HepG2 (cell line): ENCODE data around the gene SUSD3. TPM values are rescaled to one million over a fixed set of nuclear protein-coding genes. Genes with fewer than 3 reads are reported as not detected.

Experiments
- ASH2L ChIP-seq: fragments of 300-600, 200-600 bp; sonication (generic); IDR thresholded peaks from 2 replicates; pipeline ENCODE4 v1.7.0; 2017; ENCODE audit warnings: low read depth, mild to moderate bottlenecking, moderate library complexity, mixed read lengths, low read length; ENCODE audit not compliant: insufficient read length
- DDIT3 ChIP-seq: sonication (generic); formaldehyde crosslinking; IDR thresholded peaks from 2 replicates; pipeline ENCODE4 v1.4.0; 2020; ENCODE audit warnings: mild to moderate bottlenecking, missing genetic modification reagents
- ELF1 ChIP-seq: sonication (generic); formaldehyde crosslinking; IDR thresholded peaks from 2 replicates; pipeline ENCODE4 v1.4.0; 2020; ENCODE audit warnings: missing genetic modification reagents
- HNRNPLL ChIP-seq: fragments of 200-400 bp; formaldehyde crosslinking; IDR thresholded peaks from 2 replicates; pipeline ENCODE4 v1.6.1; 2017; ENCODE audit warnings: mild to moderate bottlenecking, low read depth, low read length; ENCODE audit not compliant: poor library complexity, severe bottlenecking
- KDM3A ChIP-seq: IDR thresholded peaks from 2 replicates; pipeline ENCODE4 v1.6.1; 2018; ENCODE audit warnings: low read depth, missing compliant biosample characterization
- PCBP1 ChIP-seq: fragments of 200-400 bp; formaldehyde crosslinking; IDR thresholded peaks from 2 replicates; pipeline ENCODE4 v1.6.1; 2017; ENCODE audit warnings: mild to moderate bottlenecking, low read depth, low read length, borderline replicate concordance
- PHF21A ChIP-seq: sonication (generic); formaldehyde crosslinking; IDR thresholded peaks from 2 replicates; pipeline ENCODE4 v1.5.0; 2020; ENCODE audit warnings: mild to moderate bottlenecking, missing genetic modification reagents
- POLR2A ChIP-seq, 2 experiments: IDR thresholded peaks; 2 replicates each; pipeline ENCODE4 v1.6.1; 2011; ENCODE audit warnings: low read depth in 2 of 2, low read length in 2 of 2, mild to moderate bottlenecking in 1 of 2, moderate library complexity in 1 of 2; ENCODE audit not compliant: insufficient read depth in 1 of 2
- ZBED4 ChIP-seq: sonication (generic); formaldehyde crosslinking; IDR thresholded peaks from 2 replicates; pipeline ENCODE4 v1.4.0; 2020; ENCODE audit warnings: missing genetic modification reagents, borderline replicate concordance
- ZBTB1 ChIP-seq: sonication (generic); formaldehyde crosslinking; IDR thresholded peaks from 2 replicates; pipeline ENCODE4 v1.4.0; 2020; ENCODE audit warnings: missing genetic modification reagents, borderline replicate concordance
- ZBTB10 ChIP-seq: sonication (generic); formaldehyde crosslinking; IDR thresholded peaks from 2 replicates; pipeline ENCODE4 v1.4.0; 2020; ENCODE audit warnings: missing genetic modification reagents, borderline replicate concordance
- ZFYVE20 ChIP-seq: sonication (generic); formaldehyde crosslinking; IDR thresholded peaks from 2 replicates; pipeline ENCODE4 v1.8.0; 2023; ENCODE audit warnings: low read depth, mild to moderate bottlenecking, moderate library complexity, missing genetic modification reagents, borderline replicate concordance
- ZNF292 ChIP-seq: sonication (generic); formaldehyde crosslinking; IDR thresholded peaks from 2 replicates; pipeline ENCODE4 v1.8.1; 2022; ENCODE audit warnings: mild to moderate bottlenecking, low read depth, missing genetic modification reagents, borderline replicate concordance
- ZNF512 ChIP-seq: sonication (generic); formaldehyde crosslinking; IDR thresholded peaks from 2 replicates; pipeline ENCODE4 v1.4.0; 2020; ENCODE audit warnings: mild to moderate bottlenecking, missing genetic modification reagents
- ZNF562 ChIP-seq: sonication (generic); formaldehyde crosslinking; IDR thresholded peaks from 2 replicates; pipeline ENCODE4 v1.8.0; 2022; ENCODE audit warnings: missing genetic modification reagents, borderline replicate concordance
- ZNF607 ChIP-seq: sonication (generic); formaldehyde crosslinking; IDR thresholded peaks from 2 replicates; pipeline ENCODE4 v1.5.1; 2020; ENCODE audit warnings: missing genetic modification reagents, mild to moderate bottlenecking, borderline replicate concordance
- ZNF660 ChIP-seq: sonication (generic); formaldehyde crosslinking; IDR thresholded peaks from 2 replicates; pipeline ENCODE4 v1.5.1; 2020; ENCODE audit warnings: mild to moderate bottlenecking, low read depth, missing genetic modification reagents, borderline replicate concordance
- polyA plus RNA-seq, 8 experiments: library from polyadenylated mRNA; depleted of rRNA in 3 of 8; stranded (reverse) in 7 of 8; unstranded in 1 of 8; fragments of >200 nt; fragmentation: Illumina TruSeq in 4 of 8; extraction: Trizol in 4 of 8; gene quantifications; 2 replicates each; pipeline versions ENCODE4 v1.2.1 to v1.2.3, GENCODE V29; 2011 to 2016; ENCODE audit warnings: low read depth in 4 of 8, missing spikeins in 1 of 8, mixed read lengths in 1 of 8; ENCODE audit not compliant: insufficient read depth in 1 of 8
- total RNA-seq, 5 experiments: library from RNA; depleted of rRNA; stranded (reverse); fragments of >200 nt; fragmentation: Illumina TruSeq; extraction: Trizol; gene quantifications; 2 replicates each; pipeline ENCODE4 v1.2.3, GENCODE V29; 2016; ENCODE audit warnings: low read depth in 1 of 5
- TF ChIP-seq, protein P1 (sequence below): sonication (generic); IDR thresholded peaks from 2 replicates; pipeline ENCODE4 v1.6.1; 2016; ENCODE audit warnings: low read depth, borderline replicate concordance

Gene SUSD3
- total and polyA plus RNA-seq, 2 of the 13 experiments (the other 11 are each of a cell fraction or from before 2014, with no cell fraction given): 7.0 to 9.1 TPM

DNA sequence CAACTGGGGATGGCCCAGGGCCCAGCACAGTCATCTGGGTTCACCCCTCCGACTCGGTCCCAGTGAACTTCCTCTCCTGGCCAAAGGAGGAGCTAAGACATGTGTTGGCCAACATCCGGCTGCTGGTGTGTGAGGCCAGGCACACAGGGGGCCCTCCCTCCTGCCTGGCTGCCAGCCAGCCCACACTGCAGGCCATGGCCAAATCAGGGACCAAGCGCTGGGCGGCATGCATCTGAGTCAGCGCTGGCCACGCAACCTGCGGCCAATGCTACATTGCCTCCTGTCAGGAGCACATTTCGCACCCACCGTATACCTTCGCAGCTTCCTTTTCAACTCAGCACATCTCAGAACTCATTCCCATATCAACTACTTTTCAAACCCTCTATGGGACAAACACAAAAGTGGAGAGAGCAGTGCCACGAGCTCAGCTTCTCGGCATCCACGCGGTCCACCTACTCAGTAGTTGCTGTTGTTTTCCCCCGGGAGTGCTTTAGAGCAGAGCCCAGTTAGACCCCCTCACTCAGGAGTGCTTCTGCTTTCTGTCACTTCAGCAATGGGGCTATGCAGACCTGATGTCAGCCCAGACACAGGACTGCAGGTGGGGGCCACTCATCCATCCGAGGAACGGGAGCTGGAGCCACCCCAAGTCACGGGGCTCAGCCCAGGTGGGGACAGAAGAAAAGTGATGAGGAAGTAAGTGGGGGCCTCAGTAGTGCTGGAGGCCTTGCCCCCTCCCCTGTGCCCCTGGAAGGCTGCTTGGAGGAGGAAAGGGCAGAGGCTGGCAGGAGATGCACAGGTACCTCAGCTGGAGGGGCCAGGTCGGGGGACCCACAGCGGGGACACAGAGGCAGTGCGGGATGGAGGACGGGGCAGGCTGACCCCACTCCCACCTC, 61.7 kb downstream of the SUSD3 start (continued):
- TF ChIP-seq ZBTB10: 0 out of 2 replicates have a peak, but pooled peaks have one; percentile 13
- no peak for TF ChIP-seq ZBTB1 (CRISPR knock-in tag)
- TF ChIP-seq HNRNPLL: peak; percentile 99
- no peak for TF ChIP-seq ZNF607 (CRISPR knock-in tag)
- TF ChIP-seq ZNF562 (CRISPR knock-in tag): no peak
- TF ChIP-seq POLR2A (IDR thresholded peaks at IDR 0.05; ENCODE audit: insufficient read depth in 1 of 2, low read depth in 2 of 2, low read length in 2 of 2): peak in 1 of 2 experiments; percentile 54; a peak in 1 of 4 replicates
- TF ChIP-seq ZFYVE20 (CRISPR knock-in tag): no peak
- peak; percentile 92 for TF ChIP-seq PHF21A (CRISPR knock-in tag)
- TF ChIP-seq ZNF660 (CRISPR knock-in tag): no peak
- TF ChIP-seq, protein P1, sequence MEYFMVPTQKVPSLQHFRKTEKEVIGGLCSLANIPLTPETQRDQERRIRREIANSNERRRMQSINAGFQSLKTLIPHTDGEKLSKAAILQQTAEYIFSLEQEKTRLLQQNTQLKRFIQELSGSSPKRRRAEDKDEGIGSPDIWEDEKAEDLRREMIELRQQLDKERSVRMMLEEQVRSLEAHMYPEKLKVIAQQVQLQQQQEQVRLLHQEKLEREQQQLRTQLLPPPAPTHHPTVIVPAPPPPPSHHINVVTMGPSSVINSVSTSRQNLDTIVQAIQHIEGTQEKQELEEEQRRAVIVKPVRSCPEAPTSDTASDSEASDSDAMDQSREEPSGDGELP: peak; percentile 75; the same call in 1 of the 2 replicates
- no peak; the same call in 1 of the 2 replicates for TF ChIP-seq ZNF512
- peak; percentile 97 for TF ChIP-seq ZNF292
- no peak for TF ChIP-seq PCBP1
- peak; percentile 38 for TF ChIP-seq ASH2L
- TF ChIP-seq ZBED4 (CRISPR knock-in tag): peak; percentile 90
- peak; percentile 92 for TF ChIP-seq KDM3A
- TF ChIP-seq ELF1 (CRISPR knock-in tag): peak; percentile 44; the same call in 1 of the 2 replicates
- TF ChIP-seq DDIT3 (CRISPR knock-in tag): no peak
